Measurements from ENCODE around the gene SORCS2. TPM values are rescaled to one million over a fixed set of nuclear protein-coding genes. Genes with fewer than 3 reads are reported as not detected.

The SORCS2 gene
- total and polyA plus RNA-seq, 8 donors: 4.6 to 9.7 (median 7.2) TPM

- H3K27me3 ChIP-seq: peaks cover 0 to 27% of the 10 kb centered on the region in 2 donors
- no peaks in the 10 kb centered on the region for H3K36me3 ChIP-seq
- H3K4me1 ChIP-seq: no peaks in the 10 kb centered on the region
- no peaks in the 10 kb centered on the region for H3K9me3 ChIP-seq
- H3K4me3 ChIP-seq: no peak overlapping the region
- ATAC-seq (no peak), DNase-seq (peak in 2 of 4 donors; percentile 22 to 73)
- intact Hi-C loops (cut with DNase I): no loop called here
- TF ChIP-seq CTCF (IDR thresholded peaks at IDR 0.05): no peak
- no peak overlapping the region for H3K27ac ChIP-seq
These were observed 175.1 kb downstream of the SORCS2 start for GRCh38 chr4:7367406-7367805.

GRCh38 chr4:7367864-7368277 is 175.5 kb downstream of the SORCS2 start:
- no peaks in the 10 kb centered on the region for H3K36me3 ChIP-seq
- peaks cover 0 to 27% of the 10 kb centered on the region in 2 donors for H3K27me3 ChIP-seq
- TF ChIP-seq CTCF (IDR thresholded peaks at IDR 0.05): no peak
- ATAC-seq (no peak), DNase-seq (peak in 1 of 4 donors; percentile 18)
- H3K27ac ChIP-seq: no peak overlapping the region
- no peaks in the 10 kb centered on the region for H3K4me1 ChIP-seq
- H3K4me3 ChIP-seq: no peak overlapping the region
- intact Hi-C loops (cut with DNase I): no loop called here
- H3K9me3 ChIP-seq: no peaks in the 10 kb centered on the region

- no peak for ATAC-seq
- Histone ChIP-seq H3K9me3 (no peaks in the 10 kb centered on the region), H3K4me3 (no peak overlapping the region), H3K36me3 (no peaks in the 10 kb centered on the region), H3K27ac (no peak overlapping the region), H3K27me3 (peaks cover 0 to 27% of the 10 kb centered on the region in 2 donors), H3K4me1 (no peaks in the 10 kb centered on the region)
- DNase-seq: peak in 2 of 4 donors; percentile 23 to 65
- TF ChIP-seq CTCF (IDR thresholded peaks at IDR 0.05): no peak
- intact Hi-C loops (cut with DNase I): no loop called here
These were observed 176.0 kb downstream of the SORCS2 start for GRCh38 chr4:7368296-7368695.

- Histone ChIP-seq H3K27ac (no peak overlapping the region), H3K9me3 (no peaks in the 10 kb centered on the region), H3K4me3 (no peak overlapping the region), H3K36me3 (no peaks in the 10 kb centered on the region), H3K27me3 (peaks cover 0 to 27% of the 10 kb centered on the region in 2 donors), H3K4me1 (no peaks in the 10 kb centered on the region)
- no peak for ATAC-seq
- TF ChIP-seq CTCF (IDR thresholded peaks at IDR 0.05): no peak
- intact Hi-C loops (cut with DNase I): no loop called here
- peak in 1 of 4 donors; percentile 28 for DNase-seq
These were observed 177.2 kb downstream of the SORCS2 start for GRCh38 chr4:7369511-7369910.

GRCh38 chr4:7370038-7370437 is 177.7 kb downstream of the SORCS2 start:
- Histone ChIP-seq H3K4me3 (no peak overlapping the region), H3K27ac (no peak overlapping the region), H3K4me1 (no peaks in the 10 kb centered on the region), H3K36me3 (no peaks in the 10 kb centered on the region), H3K27me3 (peaks cover 0 to 27% of the 10 kb centered on the region in 2 donors), H3K9me3 (no peaks in the 10 kb centered on the region)
- no peak for TF ChIP-seq CTCF (IDR thresholded peaks at IDR 0.05)
- ATAC-seq (no peak), DNase-seq (peak in 2 of 4 donors; percentile 17 to 49)
- intact Hi-C loops (cut with DNase I): no loop called here

Data from left lung (tissue), 10 donors.